Hepatocyte (in vitro differentiated cells): ENCODE results near the gene CKLF.

Experiments used
- CTCF ChIP-seq: fragments of 200-600 bp; sonication (generic); IDR thresholded peaks from 2 replicates; pipeline ENCODE4 v1.5.1; 2016; ENCODE audit warnings: antibody characterized with exemption, mild to moderate bottlenecking; ENCODE audit not compliant: poor library complexity
- EZH2 ChIP-seq: fragments of 200-600 bp; sonication (generic); IDR thresholded peaks from 2 replicates; pipeline ENCODE4 v1.6.1; 2016; ENCODE audit warnings: antibody characterized with exemption, mild to moderate bottlenecking, borderline replicate concordance
- EZH2phosphoT487 ChIP-seq: fragments of 200-600 bp; sonication (generic); IDR thresholded peaks from one replicate; pipeline ENCODE4 v1.6.1; 2018; ENCODE audit warnings: antibody characterized with exemption, mild to moderate bottlenecking, low read depth, moderate library complexity; ENCODE audit not compliant: unreplicated experiment, severe bottlenecking

DNA sequence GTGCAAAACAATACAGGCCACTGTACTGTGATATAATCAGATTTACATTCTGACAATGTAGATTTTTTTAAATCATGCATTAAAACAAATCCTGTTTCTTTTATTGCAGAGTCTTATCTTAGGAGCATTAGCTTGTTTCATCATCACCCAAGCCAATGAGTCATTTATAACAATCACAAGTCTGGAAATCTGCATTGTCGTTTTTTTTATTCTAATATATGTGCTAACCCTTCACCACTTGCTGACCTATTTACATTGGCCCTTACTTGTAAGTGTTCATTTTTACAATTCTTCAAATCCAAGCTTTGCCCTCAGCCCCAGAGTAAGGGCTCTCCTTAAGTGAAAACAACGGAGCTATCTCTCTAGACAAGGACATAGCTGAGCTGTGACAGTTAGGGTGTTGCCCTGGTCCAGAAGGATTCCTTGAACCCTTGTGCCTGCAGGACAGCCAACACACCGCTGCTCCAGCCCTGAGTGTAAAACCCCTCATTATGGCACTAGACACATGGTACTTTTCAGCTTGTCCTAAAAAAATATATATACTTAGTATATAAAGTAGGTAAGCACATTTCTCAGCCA lies 17.5 kb downstream of the CKLF start:
- TF ChIP-seq EZH2 (no peak), CTCF (no peak), EZH2phosphoT487 (no peak)
